GM21381 (cell line): ENCODE results near the gene GRAMD2B.
"Not testable (repeated sequence)": the region's sequence is repeated elsewhere in the genome, so short reads cannot be mapped to it uniquely, and the experiment has no call there.

Source experiments
- ATAC-seq: cut with Tn5 transposase; IDR thresholded peaks from one replicate; pipeline ENCODE4 v1.9.1; 2021; ENCODE audit warnings: mild to moderate bottlenecking, moderate library complexity; ENCODE audit not compliant: unreplicated experiment

Gene GRAMD2B

GRCh38 chr5:126410623-126411022 is 12.6 kb upstream of the GRAMD2B start:
- no peak for ATAC-seq

GRCh38 chr5:126413856-126414255 is 9.4 kb upstream of the GRAMD2B start:
- no peak for ATAC-seq

GRCh38 chr5:126414874-126415502 is 8.2 kb upstream of the GRAMD2B start:
- no peak for ATAC-seq

GRCh38 chr5:126415789-126416188 is 7.4 kb upstream of the GRAMD2B start:
- ATAC-seq: no peak

- no peak for ATAC-seq
Measured at GRCh38 chr5:126416266-126416925, 6.8 kb upstream of the GRAMD2B start.

- ATAC-seq: no peak
Measured at GRCh38 chr5:126417178-126417577, 6.0 kb upstream of the GRAMD2B start.

- no peak for ATAC-seq
Measured at GRCh38 chr5:126419102-126419501, 4.1 kb upstream of the GRAMD2B start.

GRCh38 chr5:126428421-126428820 is 5.2 kb downstream of the GRAMD2B start:
- no peak for ATAC-seq

- ATAC-seq: no peak
Measured at GRCh38 chr5:126430631-126431030, 7.4 kb downstream of the GRAMD2B start.

GRCh38 chr5:126433701-126434100 is 10.5 kb downstream of the GRAMD2B start:
- ATAC-seq: no peak

- no peak for ATAC-seq
Measured at GRCh38 chr5:126435261-126435660, 12.1 kb downstream of the GRAMD2B start.

- no peak for ATAC-seq
Measured at GRCh38 chr5:126435714-126436113, 12.5 kb downstream of the GRAMD2B start.

GRCh38 chr5:126437721-126438120 is 14.5 kb downstream of the GRAMD2B start:
- no peak for ATAC-seq

GRCh38 chr5:126438267-126438666 is 15.1 kb downstream of the GRAMD2B start:
- peak; percentile 82 for ATAC-seq

- no peak for ATAC-seq
Measured at GRCh38 chr5:126438868-126439267, 15.7 kb downstream of the GRAMD2B start.

GRCh38 chr5:126439724-126440123 is 16.5 kb downstream of the GRAMD2B start:
- ATAC-seq: not testable (repeated sequence)

- ATAC-seq: no peak
Measured at GRCh38 chr5:126441230-126441629, 18.0 kb downstream of the GRAMD2B start.

- ATAC-seq: peak; percentile 93
Measured at GRCh38 chr5:126443374-126443851, 20.2 kb downstream of the GRAMD2B start.

- ATAC-seq: no peak
Measured at GRCh38 chr5:126444137-126444536, 20.9 kb downstream of the GRAMD2B start.

- no peak for ATAC-seq
Measured at GRCh38 chr5:126445502-126446174, 22.4 kb downstream of the GRAMD2B start.

- no peak for ATAC-seq
Measured at GRCh38 chr5:126446498-126447224, 23.5 kb downstream of the GRAMD2B start.
